GM21786 (cell line): ENCODE data around the gene RNF213.

Source experiments
- ATAC-seq: cut with Tn5 transposase; IDR thresholded peaks from one replicate; pipeline ENCODE4 v1.9.1; 2021; ENCODE audit not compliant: unreplicated experiment

RNF213 gene

DNA sequence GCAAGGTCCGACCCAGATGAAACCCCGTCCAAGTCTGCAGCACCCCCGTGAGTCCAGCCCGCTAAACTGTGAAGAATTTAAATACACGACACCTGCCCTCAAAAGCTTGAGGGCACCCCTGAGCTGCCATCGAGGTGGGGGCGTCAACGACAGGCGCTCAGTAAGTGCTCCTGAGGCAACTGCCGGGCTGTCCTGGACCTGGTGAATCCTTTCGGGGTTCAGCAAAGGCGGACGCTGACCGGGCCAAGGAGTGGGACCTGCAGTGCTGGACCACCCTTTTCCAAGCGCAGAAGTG lies 153.8 kb downstream of the RNF213 start:
- ATAC-seq: no peak

DNA sequence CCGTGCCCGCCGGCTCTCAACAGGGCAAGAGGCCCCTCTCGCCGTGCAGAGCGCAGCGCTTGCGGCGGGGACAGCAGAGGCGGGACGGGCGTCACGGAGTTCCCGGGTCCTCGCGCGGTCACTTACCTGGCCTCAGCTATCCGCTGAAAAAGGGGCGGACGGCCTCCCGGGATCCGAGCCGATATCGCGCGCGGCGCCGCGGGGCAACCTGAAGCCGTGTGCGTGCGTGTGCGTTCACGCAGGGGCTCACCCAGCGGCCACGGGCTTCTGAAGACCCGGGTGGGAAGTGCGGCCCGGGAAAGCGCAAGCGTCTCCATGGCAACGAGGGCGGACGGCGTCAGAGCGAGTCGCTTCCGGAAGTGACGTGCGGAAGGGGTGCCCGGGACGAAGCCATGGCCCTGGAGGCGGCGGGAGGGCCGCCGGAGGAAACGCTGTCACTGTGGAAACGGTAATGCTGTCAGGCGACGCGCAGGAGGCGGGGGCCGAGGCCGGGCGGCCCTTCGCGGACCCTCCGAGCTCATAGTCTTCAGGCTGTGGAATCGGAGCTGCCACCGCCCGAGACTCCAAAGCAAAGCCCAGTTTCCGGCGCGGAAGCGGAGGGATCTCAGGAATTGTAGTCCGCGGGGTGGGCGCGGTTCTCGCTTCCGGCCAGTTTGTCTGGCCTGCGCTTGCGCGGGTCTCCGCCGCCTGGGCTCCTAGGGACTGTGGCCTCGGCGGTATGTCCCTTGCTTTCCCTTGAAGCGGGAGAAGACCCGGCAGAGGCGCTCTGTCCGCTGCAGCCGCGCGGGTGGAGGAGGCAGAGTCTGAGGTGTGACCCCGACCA lies 154.4 kb downstream of the RNF213 start, which contains the start of gene ENDOV:
ENDOV (plus strand) TSS at position 365 of the 823 bp plus-strand sequence; CDS start at position 393, 28 bp downstream.
- peak; percentile 92 for ATAC-seq

DNA sequence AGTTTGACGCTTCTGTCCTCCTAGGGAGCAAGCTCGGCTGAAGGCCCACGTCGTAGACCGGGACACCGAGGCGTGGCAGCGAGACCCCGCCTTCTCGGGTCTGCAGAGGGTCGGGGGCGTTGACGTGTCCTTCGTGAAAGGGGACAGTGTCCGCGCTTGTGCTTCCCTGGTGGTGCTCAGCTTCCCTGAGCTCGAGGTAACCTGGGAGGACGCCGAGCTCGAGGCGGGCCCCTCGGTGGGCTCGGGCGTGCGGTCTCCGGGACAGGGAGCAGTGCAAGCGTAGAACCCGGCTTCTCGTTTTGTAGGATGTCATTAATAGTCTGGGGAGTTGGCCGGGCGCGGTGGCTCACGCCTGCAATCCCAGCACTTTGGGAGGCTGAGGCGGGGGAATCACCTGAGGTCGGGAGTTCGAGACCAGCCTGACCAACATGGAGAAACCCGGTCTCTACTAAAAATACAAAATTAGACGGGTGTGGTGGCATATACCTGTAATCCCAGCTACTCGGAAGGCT lies 155.0 kb downstream of the RNF213 start:
- peak; percentile 2 for ATAC-seq

DNA sequence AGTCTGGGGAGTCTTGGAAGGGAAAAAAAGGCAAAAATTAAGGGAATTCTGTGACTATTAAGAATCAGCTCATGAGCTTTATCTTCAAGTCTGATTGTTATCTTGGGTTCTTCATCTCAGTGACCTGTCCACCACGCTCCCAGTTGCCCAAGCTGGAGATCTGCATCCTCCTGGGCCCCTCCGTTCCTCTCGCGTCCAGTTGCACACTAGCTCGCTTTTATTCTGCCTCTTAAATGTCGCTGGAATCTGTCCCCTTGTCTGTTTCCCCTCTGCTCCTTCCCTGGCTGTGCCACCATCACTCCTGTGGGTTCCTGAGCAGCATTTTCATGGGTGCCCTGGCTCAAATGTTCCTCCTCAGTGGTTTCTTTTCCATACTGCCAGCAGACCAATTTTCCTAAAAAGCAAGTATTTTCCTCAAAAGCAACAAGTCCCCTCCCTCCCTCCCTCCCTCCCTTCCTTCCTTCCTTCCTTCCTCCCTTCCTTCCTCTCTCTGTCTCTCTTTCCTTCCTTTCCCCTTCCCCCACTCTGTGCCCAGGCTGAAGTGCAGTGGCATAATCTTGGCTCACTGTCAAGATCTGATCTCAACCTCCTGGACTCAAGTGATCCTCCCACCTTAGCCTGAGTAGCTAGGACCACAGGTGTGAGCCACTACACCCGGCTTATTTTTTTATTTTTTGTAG lies 155.7 kb downstream of the RNF213 start:
- no peak for ATAC-seq

DNA sequence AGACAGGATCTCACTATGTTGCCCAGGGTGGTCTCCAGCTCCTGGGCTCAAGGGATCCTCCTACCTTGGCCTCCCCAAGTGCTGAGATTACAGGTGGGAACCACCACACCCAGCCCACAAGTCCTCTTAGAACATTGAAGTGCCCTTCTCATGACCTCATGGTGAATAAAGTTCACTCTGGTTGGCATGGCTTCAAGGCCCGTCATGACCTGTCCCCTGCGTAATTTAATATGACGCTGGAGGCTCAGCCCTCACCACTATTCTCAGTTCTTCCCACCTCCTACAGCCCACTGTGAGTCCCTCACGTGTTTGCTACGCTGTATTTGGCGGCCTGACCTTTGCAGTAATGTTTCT lies 156.3 kb downstream of the RNF213 start:
- no peak for ATAC-seq

DNA sequence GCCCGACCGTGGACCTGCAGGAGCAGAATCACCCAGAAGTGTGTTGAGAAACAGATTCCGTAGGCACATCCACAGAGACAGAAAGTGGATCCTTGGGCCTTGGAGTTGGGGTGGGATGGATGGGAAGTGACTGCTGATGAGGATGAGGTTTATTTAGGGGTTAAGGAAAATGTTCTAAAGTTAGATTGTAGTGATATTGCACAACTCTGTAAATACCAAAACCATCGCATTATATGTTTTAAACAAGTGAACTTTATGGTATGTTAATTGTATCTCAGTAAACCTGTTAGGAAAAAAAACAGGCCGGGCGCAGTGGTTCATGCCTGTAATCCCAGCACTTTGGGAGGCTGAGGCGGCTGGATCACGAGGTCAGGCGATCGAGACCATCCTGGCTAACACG lies 157.9 kb downstream of the RNF213 start:
- no peak for ATAC-seq

DNA sequence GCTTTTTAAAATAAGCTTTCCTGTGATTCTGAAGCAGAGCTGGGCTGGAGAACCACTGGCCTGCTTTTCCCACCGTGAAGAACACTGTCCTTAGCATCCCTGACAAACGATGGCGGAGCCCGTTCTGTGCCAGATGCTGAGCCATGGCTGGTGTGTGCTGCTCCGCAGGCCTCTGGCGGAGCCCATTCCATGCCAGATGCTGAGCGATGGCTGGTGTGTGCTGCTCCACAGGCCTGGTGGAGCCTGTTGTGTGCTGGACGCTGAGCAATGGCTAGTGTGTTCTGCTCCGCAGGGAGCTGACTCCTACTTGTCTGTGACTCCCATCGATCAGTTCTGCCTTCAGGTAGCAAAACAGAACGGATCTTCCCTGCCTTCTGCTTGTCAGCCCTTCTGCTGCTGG lies 158.6 kb downstream of the RNF213 start:
- no peak for ATAC-seq

DNA sequence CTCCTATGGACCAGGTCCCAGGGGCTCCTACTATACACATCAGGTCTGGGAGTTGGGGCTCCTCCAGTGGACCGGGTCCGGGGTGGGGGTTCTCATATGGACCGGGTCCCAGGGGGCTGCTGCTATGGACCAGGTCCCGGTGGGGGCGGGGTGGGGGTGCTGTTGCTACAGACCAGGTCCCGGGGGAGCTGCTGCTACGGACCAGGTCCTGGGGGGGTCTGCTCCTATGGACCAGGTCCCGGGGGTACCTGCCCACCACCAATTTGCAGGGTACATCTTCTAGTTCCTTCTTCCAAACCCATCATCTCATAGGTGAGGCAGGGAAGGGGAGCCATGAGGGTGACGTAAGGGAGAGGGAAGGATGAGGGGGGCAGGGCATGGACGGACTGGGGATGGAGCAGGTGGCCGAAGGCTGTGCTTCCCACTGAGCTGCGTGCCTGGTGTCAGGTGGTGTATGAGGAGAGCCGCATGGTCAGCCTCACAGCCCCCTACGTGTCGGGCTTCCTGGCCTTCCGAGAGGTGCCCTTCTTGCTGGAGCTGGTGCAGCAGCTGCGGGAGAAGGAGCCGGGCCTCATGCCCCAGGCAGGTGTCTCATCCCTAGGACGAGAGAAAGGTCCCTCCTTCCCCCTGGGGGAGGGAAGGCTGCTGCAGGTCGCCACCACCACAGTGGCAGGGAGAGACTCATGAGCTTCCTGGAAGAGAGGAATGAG lies 160.9 kb downstream of the RNF213 start:
- ATAC-seq: no peak

DNA sequence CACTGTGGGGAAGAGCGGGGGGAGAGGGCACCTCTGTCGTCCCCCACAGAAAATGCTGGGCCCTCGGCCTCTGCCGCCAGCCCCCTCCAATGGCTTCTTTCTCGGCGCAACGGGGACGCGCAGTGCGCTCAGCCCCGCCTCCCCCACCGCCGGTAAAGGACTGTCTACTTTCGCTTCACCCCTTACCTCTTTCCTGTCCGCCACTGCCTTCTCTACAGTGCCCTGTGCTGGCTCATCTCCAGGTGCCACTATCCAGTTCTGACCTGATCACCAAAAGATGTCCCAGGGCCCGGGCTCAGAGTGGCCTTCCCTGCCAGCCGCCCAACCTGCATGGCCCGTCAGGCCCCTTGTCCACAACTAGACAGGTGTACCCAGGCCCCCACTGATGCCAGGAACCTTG lies 161.6 kb downstream of the RNF213 start:
- no peak for ATAC-seq

DNA sequence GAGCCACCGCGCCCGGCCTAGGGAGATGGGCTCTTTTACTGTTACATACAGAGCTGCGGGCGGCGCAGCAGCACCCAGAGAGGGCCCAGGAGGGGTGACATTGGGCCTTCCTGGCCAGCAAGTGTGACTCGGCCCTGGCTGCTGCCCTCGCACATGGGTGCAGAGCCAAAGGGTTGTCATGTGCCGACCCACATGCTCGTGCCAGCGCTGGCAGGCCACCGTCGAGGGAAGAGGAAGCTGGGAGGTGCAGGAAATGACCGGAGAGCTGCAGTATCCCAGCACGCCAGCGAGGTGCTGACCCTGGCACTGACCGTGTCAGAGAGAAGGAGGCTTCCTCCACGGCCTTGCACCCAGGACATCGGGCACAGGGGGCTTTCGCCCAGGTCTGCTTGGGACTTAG lies 162.3 kb downstream of the RNF213 start:
- no peak for ATAC-seq

DNA sequence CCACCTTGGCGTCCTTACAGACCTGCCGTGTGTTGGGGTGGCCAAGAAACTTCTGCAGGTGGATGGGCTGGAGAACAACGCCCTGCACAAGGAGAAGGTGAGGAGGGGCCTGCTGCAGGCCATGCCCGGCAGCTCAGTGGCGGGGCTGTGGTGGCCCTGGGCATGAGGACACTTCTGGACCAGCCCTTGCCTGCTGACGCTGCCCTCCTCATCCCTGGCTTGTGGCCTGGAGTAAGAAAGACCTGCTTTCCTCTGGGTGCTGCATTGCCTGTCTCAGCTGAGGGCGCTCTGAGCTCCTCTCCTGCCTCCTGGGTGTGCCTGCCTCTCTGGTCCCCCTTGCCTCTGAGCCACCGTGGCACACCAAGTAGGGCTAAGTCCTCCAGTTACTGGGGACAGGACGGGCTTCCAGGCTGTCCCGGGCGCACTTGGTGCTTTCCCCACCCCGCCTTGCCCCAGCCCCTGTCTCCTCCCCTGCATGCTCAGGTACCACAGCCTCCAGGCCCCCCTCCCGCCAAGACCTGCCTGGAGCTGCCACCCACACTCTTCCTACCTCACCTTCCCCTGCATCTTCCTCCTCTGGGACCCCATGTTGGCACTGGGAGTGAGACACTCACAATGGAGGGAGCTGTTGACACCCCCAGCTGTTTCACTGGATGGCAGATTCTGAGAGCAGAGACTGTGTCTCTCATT lies 163.0 kb downstream of the RNF213 start:
- no peak for ATAC-seq

DNA sequence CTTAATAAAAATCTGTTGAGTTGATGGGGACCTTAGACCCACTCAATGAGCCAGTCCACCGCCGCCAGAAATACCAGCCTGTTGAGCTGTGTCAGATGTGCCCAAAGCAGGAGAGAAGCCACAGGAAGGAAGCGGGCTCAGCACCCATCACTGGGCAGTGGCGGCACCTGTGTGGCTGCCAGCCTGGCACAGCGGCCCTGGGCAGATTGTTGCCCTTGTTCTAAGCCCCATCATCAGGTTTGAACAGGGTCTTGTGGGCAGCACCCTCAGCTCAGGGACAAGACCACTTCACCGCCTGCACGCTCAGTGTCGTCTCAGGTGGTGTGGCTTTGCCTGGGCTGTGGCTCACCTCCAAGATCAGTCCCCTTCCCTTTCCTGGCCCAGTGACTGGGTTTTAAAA lies 163.6 kb downstream of the RNF213 start:
- no peak for ATAC-seq

DNA sequence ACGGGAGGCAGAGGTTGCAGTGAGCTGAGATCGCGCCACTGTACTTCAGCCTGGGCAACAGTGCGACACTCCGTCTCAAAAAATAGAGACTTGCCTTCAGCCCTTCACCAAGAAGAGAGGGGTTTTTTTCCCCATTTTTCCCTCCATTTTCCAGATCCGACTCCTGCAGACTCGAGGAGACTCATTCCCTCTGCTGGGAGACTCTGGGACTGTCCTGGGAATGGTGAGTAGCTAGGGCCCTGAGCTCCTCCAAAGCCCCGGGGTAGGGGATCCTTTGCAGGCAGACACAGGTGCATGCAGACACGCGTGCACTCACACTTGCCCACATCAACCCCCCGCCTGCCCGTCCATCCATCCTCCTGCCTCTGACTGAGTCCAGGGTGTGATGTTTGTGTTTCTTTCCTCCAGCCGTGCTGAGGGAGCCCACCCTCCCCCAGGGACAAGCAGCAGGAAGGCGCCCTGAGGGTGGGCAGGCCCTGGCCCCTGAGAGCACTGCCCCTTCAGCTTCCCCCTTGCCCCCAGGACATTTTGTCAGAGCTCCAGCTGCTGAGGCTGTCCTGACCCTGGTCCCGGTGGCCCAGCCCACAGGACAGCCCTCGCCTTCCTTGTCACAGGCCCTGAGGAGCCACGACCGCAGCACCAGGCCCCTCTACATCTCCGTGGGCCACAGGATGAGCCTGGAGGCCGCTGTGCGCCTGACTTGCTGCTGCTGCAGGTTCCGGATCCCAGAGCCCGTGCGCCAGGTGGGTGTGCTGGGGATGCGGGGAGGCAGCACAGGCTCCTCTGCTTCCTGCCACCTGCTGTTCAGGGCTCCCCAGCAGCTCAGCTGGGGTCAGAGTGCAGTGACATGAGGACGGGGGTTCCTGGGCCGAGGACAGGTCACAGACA lies 164.5 kb downstream of the RNF213 start:
- ATAC-seq: no peak

DNA sequence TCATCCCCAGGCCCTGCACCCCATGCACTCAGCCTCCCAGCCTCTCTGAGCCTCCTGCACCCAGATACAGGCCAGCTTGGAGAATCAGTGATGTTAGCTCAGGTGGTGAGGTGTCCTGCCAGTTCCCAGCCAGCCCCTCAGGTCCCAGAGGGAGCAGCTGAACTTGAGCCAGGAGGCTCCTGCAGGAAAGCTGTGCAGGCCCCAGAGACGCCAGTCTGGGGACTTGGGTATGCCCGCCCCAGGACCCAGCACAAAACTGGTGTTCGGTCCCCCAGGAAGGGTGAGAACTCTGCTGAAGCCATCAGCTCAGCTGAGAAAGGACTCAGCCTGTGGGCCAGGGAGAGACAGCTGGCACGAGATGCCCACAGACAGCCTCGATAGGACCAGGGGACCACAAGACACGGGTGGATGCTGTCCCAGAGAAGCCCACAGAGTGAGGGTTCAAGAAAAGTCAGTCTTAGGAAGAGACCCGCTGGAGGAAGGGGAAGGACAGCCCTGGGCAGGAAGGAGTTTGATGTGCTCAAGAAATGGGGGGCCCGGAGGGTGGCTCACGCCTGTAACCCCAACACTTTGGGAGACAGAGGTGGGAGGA lies 165.3 kb downstream of the RNF213 start:
- no peak for ATAC-seq

DNA sequence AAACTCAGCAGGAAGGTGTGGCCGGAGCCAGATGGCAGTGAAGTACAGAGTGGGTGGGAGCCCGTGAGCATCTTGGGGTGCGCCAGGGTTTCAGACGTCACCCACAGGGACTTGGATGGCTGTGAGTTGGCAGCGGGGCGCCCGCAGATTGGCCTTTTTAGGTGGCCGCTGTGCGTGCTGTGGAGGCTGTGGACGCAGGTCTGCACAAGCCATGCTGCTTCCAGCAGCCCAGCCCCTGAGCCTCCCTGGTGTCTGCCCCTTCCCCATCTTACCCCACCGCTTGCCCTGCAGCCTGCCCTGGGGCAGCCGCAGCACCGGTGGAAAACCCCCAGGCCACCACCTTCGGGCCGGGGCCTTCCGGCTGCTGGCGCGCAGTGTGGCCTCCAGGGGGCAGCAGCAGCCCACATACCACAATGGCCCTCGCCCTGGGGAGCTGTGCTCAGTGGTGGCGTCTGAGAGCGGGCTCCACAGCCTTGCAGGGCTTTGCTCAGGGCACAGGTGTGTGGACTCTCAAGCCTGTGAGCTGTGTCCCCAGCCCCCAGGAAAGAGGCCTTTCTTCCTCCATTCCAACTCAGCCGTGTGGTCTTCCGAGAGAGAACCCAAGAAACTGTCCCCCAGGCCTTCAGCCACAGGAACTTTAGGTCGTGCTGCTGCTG lies 166.1 kb downstream of the RNF213 start:
- ATAC-seq: no peak

DNA sequence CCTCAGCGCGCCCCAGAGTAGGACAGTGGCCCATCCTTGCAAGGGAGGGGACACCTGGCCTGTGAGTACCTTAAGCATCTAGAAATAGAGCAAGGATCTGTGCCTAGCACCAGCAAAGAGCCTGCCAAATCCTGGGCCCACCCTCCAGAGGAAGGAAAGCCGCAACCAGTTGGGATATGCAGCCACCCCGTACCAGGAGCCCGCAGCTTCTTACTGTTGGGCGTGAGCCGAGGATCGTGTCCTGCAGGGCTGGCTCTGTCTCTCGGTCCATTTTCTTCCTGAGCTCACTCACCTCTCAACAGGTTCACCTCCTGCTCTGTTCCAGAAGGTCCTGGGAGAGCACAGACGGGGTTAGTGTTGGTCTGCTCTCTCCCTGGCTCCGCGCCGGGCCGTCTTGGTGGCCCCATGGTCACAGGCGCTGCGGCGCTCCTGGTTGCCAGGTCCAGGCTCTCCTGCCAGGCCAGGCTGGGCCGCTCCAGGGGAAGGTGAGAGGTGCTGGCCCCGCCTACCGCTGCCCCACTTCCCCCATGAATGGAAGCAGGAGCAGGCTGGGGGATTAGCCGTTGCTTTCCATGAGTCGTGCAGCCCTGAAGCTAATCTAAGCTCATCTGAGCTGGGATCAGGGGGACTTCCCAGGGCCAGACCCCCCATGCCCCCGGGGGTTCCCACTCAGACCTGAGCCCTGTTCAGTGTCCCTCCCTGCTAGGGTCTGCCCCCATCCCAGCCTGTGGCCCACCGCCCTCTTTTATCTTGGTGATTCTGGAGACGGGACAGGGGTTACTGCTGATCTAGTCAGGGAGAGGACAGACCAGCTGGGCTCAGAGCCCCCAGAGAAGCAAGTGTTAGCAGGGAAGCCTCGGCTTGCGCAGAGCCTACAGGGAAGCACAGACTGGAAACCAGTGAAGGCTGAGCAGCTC lies 167.0 kb downstream of the RNF213 start:
- no peak for ATAC-seq

DNA sequence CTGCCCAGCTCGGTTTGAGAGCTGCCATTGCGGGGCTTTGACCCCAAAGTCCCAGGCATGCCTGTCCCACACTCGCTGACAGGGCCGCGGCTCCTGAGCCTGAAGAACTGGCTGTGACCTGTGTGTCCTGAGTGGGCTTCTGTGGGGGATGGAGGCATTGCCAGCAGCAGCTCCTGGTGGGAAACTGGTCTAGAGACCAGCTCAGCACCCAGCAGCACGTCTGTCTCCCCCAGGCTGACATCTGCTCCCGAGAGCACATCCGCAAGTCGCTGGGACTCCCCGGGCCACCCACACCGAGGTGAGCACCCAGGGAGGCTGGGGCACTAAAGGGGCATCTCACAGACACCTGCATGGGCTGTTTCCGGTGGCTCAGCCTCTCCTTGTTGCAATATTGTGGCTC lies 167.7 kb downstream of the RNF213 start:
- no peak for ATAC-seq

DNA sequence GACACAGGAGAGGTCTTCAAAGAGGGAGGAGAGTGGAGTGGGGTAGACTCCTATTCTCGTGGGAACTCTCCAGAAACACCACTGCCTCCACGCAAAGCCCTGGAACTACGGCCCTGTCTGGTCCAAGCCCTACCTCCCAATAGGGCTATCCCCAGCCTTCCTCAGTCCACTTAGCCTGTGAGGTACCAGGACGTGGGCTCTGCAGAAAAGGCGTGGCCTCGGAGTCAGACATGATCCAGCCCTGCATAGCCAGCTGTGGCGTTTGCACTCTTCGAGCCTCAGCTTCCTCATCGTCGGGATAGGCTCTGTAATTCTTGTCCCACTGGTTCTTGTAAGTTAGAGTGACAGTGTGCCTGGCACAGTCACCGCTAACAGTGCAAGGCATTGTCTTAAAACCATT lies 168.1 kb downstream of the RNF213 start:
- ATAC-seq: no peak
